Stimulated activated CD4-positive, alpha-beta T cell treated with anti-CD3 and anti-CD28 coated beads, Interleukin-2, amount 100 ng/mL, for 24 hours (primary cell): ENCODE data around the gene DUXB.

Source experiments
- DNase-seq, 2 donors: peaks; one replicate each; pipeline ENCODE4 v3.0.0-alpha.2; 2020

DUXB gene, protein sequence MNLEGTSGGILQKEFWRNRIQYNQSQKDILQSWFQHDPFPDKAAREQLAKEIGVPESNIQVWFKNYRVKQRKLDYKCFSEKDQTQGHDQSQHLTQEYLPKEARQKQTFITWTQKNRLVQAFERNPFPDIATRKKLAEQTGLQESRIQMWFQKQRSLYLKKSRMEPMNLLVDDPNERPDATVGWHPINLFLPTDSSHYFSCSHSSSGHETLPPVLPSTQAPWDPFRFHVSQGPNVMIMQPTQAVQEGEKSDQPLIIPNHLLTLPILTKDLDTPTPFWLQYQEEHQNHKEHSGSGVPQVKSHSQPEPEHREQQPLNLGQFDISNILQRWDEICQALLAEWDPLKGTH

DNA sequence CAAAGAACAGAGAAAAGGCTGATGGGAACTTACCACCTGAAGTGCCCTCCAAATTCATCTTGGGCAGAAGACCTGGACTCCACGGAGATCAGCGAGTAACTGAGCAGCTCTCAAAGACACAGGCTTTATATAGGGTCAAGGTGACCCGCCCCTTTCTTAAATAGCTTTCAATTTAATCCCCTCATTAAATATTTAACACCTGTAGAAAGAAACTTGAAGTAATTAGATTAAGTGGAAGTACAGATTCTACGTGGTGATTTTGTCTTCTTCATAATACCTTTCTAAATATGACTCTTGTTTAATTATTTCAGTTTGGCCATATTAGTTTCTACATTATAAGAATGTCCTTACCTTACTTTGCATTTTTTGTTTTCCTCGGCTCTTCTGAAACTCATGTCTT is at the start of gene DUXB:
Gene DUXB (minus strand): TSS at position 101 of the 400 bp plus-strand sequence. CDS start 43 bp downstream, at position 58.
- no peak for DNase-seq

DNA sequence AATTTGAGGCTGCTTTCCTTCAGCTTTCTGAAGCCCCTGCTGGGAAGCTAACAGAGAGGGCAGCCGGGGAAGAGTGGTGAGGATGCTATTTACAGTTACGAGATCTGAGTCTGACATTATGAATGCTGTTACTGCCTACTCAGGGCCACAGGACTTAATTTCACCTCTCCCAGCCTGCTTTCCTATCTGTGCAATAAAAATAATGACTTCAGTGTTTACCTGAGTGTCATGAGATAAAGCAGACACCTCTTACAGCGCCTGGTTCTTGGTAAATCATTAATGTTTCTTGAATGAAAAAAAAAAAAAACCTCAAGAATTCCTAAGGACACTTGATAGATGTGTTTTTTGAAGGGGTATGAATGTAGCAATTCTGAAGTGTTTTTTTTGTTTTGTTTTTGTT is 49.3 kb upstream of the DUXB start:
- no peak for DNase-seq

DNA sequence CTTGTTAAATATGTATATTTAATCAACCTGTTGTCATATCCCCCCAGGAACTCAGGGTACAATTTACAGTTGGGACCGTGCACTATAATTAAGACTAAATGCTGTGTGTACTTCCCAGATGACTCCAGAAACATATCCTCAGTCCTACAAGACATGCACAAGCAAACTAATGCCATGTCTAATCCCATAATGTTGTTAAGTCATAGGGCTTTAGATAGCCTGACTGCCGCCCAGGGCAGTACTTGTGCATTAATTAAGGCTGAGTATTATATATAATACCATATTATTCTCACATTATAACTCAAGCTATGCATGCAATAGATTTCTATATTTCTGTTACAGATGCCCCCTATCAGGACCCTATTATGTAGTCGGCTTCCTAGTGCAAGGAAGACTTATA is 45.1 kb upstream of the DUXB start:
- DNase-seq, result no peak

DNA sequence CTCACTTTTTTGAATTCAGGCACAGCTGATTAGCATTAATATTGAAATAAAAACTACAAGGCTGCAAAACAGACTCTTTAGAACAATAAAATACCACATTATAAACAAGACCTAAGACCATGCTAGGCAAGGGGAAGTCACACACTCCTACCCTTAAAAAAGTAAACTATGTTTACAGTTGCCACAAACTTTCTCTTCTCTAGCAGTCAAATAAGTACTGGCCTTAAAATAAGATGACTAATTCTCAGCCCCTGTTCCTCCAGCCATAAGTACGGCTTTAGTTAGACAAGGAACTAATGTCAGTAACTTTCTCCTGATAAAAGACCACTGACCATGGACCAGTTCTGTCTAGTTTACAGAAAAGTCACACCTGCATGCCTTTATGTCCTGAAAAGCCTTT is 44.6 kb upstream of the DUXB start:
- DNase-seq, result no peak

DNA sequence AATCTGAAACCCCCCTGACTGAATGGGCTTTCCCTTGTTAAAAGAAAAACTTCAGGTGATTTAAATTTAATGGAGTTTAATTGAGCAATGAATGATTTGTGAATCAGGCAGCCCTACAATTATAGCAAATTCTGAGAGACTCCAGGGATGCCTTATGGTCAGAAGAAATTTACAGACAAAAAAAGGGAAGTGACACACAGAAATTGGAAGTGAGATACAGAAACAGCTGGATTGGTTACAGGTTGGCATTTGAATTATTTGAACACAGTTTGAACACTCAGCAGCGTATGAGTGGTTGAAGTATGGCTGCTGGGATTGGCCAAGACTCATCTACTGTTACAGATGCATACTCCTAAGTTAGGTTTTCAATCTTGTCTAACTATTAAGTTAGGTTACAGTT is 44.0 kb upstream of the DUXB start:
- DNase-seq, result no peak

DNA sequence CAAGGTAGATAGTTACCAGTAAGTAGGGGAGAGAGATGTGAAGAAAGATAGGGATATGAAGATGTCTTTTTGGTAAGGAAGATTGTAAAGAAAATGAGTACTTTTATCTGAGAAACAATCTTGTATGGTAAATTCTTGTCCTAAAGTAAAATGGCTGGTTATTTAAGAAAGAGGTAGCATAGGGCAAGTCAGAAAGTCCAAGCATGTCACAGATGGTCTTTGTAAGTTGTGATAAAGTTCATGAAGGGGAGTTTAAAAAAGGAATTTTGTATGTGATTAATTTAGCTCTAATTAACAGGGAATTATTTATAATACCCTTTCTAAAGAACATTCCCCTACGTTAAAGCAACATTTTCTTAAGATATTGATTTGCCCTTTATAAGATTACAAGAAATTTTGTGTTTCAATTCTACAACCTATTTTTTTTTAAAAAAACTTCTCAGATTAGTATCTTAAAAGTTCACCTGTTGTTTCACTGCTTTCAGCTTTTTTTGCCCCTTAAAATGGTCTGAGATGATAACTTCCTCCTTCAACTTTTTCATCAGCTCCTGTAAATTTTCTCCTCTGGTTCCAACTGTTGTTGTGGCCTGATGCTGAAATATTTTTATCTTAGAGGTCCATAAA is 41.3 kb upstream of the DUXB start:
- DNase-seq, result no peak

DNA sequence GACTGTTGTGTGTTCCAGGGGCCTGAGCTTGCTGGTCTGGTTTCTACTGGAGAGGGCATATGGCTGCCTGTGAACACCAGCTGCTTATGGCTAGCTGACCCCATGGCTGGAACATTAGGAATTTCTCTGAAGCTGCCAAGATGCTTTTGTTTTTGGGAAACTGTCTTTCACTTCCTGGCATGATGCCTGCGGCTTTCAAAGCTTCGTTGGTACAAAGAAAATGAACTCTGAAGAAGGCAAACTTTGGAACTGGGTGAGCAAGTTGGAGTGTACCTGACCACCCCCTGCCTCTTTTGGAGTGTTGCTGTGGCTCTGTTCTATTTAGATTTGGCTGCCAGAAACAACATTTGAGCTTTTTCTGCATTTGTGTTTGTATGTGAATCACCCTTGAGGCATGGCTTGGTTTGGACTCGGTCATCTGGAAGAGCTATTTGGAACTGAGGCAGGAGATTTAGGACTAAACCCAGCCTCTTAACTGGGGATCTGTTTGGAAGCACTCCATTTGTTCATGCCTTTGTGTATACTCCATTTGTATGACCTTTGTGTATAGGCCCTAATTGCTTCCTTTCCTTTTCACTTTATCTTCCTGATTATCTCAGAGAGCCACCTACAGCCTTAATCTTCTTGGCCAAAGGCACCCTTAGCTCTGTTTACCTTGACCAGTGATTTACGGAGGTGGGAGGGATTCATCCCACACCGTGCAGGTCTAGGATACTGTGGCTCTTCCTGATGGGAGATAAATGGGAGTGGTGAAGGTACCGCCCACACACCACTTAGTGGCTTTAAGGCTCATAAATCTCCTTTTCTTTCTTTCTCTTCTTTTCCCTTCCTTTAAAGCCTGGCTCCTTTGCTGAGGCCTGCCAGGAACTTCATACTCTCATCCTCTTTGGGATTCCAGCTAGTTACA is 32.3 kb upstream of the DUXB start:
- no peak for DNase-seq

DNA sequence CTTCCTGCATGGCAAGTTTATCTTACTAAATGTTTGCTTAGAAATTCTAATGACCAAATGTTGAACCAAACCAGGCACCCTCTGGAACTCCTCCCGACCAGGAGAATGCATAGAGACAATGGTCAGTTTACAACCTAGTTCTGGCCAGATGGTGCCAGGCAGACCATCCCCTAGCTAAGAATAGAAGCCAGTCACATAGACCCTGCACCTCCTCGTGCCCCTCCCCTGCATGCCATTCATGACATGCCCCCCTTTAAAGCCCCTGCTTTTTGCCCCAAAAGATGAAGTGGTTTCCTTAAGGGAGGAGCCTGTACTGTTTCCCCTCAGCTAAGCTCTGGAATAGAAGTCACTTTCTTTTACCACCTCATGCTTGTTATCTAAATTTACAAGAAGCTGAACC is 31.6 kb upstream of the DUXB start:
- no peak for DNase-seq

DNA sequence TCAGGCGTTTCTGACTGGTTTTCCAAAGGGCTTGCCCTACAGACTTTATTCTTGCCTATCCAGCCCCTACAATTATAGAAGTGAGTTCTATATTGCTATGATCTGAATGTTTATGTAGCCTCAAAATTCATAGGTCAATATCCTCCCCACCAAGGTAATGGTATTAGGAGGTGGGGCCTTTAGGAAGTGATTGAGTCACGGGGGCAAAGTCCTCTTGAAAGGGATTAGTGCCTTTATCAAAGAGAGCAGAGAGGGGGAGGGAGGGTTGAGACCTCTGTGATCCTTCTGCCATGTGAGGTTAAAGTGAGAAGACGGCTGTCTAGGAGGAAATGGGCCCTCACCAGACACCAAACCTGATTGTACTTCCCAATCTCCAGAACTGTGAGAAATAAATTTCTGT is 26.0 kb upstream of the DUXB start:
- no peak for DNase-seq

DNA sequence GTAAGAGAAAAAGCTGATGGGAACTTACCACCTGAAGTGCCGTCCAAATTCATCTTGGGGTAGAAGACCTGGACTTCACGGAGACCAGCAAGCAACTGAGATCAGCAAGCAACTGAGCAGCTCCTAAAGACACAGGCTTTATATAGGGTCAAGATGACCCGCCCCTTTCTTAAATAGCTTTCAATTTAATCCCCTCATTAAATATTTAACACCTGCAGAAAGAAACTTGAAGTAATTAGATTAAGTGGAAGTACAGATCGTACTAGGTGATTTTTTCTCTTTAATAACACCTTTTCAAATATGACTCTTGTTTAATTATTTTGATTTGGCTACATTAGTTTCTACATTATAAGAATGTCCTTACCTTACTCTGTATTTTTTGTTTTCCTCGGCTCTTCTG is 25.1 kb upstream of the DUXB start, which contains the start of gene CPHXL:
Gene CPHXL (minus strand): TSS at position 101 of the 400 bp plus-strand sequence. CDS start 48 bp downstream, at position 53.
- DNase-seq, result no peak

DNA sequence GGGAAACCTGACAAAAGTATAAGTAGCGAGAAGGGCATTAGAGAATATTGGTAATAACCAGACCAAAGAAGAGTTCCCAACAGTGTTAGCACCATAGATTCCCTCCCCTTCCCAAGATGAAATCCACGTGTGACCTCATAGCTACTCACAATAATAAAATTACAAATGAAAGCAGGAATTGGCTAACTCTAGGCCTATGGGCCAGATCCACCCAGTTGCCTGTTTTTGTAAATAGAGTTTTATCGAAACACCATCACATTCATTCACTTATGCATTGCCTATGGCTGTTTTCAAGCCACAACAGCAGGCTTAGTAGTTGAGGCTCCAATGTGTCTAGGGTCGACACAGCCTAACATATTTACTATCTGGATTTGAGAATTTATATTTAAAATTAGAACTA is 17.2 kb upstream of the DUXB start:
- no peak for DNase-seq

DNA sequence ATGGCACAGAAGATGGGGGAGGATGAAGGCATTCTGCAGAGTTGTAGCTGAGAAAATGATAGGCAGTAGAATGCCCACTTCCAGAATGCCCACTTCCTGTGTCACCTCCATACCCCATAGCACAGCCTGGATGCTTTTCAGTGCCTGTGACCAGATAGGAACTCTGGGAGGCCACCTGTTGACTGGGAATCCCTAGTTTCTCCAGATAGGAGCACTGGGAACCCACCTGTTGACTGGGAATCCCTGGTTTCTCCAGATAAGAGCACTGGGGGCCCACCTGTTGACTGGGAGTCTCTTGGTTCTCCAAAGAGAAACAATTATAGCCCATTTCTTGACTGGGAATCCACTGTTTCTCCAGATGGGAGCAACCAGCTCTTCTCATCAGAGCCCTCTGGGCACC is 13.4 kb upstream of the DUXB start:
- DNase-seq, result no peak

DNA sequence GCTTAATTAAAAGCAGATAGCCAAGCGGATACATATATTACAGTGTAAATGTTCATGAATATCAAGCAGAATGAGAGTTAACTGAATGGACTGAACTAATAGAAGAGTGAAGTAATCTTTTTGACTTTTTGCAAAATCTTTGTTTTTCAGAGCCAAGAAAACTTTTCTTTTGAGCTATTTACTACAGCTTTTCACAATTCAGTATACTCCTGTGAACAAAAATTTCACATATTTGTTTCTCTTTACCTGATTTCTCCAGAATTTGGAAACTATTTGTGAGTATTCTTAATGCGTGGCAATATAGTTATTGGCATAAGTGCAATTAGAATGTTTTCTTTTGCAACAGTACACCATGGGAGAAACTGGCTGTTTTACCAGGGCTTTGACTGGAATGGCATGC is 9.1 kb upstream of the DUXB start:
- no peak for DNase-seq

DNA sequence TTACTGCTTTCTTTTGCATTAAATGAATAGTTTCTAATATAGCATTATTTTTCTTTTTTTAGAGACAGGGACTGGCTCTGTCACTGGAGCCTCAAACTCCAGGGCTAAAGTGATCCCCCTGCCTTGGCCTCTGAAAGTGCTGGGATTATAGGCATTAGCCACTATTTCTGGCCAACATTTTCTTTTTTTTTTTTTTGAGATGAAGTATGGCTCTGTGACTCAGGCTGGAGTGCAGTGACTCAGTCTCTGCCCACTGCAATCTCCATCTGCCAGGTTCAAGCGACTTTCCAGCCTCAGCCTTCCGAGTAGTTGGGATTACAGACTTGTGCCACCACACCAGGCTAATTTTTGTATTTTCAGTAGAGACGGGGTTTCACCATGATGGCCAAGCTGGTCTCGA is 2.0 kb upstream of the DUXB start:
- no peak for DNase-seq

DNA sequence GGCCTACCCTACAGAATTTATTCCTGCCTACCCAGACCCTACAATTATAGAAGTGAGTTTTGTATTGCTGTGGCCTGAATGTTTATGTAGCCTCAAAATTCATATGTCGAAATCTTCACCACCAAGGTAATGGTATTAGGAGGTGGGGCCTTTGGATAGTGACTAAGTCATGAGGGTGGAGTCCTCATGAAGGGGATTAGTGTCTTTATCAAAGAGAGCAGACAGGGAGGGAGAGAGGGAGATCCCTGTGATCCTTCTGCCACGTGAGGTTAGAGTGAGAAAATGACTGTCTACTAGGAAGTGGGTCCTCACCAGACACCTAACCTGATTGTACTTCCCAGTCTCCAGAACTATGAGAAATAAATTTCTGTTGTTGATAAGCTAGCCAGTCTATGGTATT is 981 bp upstream of the DUXB start:
- no peak for DNase-seq

DNA sequence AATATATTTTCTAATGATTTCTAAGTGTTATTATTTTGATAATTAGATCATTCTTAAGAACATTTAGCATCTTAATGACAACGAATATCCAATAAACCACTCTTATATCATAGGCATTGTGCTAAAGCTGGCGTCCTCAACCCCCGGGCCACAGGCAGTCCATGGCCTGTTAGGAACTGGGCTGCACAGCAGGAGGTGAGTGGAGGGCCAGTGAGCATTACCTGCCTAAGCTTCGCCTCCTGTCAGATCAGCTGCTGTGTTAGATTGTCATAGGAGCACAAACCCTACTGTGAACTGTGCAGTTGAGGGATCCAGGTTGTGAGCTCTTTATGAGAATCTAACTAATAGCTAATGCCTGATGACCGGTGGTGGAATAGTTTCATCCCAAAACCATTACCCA is 3.7 kb downstream of the DUXB start:
- DNase-seq, result no peak

DNA sequence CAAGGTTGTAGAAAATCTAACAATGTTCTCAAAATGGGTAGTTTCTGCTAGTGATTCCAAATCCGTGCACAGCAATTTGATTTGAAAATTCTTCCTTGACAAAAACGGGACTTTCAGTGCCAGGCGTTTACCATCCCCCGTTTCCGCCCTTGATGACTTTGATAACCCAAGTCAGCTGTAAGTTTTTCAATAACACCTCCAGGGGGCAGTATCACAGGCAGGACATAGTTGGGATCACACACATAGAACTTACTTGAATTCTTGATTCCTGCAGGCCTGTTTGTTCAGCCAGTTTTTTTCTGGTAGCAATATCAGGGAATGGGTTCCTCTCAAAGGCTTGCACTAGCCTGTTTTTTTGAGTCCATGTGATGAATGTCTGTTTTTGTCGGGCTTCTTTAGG is 5.6 kb downstream of the DUXB start:
- no peak for DNase-seq

DNA sequence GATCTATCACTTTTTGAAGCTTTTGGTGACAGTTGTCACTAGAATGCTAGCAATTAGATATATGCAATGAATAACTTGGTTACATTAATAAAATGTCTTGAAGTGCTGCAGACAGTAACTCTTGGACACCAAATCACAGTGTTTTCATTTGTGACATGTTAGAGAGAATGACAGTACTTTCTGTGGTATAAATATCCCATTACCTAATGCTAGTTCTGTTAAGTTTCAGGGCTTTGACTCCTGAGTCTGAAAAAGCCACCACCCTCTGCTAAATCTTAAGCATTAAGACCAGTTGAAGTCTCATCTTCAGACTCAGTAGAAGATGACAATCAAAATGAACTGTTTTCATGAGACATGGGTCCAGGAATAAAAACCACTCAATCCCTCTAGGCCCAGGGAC is 13.9 kb downstream of the DUXB start:
- no peak for DNase-seq

DNA sequence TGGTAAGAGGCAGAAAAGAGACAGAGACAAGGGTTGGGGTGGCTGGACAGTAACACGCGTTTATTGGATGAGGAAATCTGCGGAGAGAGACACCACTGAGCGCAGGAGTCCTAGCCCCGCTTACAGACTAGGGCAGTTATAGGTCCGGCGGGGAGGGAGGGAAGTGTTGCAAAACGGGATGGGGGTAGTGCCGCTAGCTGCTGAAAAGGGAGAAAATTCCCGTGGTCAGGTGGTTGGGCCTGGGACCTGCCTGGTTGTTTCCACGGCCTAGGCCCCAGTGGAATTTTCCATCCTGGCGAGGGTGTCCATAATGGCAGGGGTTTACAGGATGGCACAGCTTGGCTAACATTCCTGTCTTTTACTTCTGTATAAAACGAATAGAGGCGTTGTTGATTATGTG is 19.0 kb downstream of the DUXB start:
- no peak for DNase-seq

DNA sequence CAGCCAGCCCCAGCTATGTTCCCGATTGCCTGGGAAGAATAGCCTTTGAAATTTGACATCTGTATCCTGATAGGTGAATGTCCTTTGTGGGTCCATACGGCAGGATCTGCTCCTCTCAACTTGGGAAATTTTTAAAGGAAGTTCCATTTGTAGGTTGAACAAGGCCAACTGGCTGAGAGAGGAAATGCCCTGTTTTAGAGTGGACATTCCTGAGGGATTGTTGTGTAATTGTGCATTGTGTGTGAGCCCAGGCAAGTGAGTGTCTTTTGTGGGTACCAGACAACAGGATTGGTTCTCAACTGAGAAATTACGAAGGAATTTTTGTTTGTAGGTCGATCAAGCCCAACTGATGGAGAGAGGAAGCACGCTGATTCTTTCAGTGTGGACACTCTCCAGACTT is 21.9 kb downstream of the DUXB start:
- no peak for DNase-seq

DNA sequence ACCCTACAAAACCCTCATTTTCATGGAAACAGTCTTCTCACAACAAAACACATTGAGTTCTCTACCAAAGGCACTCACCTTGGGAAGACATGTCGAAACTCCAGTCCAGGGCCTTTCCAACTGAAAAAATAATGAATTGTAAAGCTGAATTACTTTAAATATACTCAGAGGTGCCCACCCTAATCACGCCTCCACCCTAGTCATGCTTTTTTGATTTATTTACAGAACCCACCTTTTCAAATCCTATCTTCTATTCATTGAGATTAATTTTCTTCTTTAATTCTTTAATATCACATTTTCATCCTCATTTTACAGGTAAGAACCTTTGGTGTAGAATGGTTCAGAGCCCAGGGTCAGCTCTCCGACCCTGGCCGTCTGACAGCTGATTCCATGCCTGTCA is 24.4 kb downstream of the DUXB start, which contains the start of gene CPHXL2:
Gene CPHXL2 (minus strand): TSS at position 101 of the 400 bp plus-strand sequence. CDS start 10 bp downstream, at position 91.
- no peak for DNase-seq

DNA sequence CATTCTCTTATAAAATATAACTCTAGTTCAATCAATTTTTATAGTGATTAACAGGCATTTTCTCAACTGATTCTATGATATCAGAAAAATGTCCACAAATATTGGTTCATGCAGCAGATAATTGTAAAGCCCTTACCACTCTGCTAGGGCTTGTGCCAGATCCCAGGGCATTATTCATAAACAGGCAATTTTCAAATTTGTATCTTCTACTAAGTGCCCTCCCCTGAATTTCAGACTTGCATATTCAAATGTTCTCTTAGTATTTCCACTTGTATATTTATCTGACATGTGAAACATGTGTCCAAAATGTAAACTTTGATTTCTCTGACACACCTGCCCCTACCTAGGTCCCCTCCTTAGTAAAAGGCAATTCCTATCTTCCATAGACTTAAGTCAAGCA is 33.8 kb downstream of the DUXB start:
- no peak for DNase-seq

DNA sequence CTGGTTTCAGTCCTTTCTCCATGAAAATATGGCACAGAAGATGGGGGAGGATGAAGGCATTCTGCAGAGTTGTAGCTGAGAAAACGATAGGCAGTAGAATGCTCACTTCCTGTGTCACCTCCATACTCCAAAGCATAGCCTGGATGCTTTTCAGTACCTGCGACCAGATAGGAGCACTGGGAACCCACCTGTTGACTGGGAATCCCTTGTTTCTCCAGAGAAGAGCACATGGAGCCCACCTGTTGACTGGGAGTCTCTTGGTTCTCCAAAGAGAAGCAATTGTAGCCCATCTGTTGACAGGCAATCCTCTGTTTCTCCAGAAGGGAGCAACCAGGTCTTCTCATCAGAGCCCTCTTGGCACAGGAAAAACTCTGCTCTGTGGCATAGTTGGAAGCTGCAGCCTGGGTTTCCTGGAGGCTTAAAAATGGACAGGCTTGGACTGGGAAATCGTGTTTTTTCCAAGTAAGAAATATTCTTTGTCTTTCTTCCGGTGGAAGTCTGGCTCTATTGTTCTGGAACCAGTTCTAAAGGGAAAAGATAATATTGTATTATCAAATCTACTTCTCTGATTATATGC is 40.4 kb downstream of the DUXB start:
- no peak for DNase-seq
